GM20431 (cell line): ENCODE measurements around the gene BNC2.

Experiments used
- in situ Hi-C: fragments of 300-500 bp; cut with MseI, MboI; formaldehyde crosslinking; loops from one replicate; pipeline ENCODE4 v1.15.0; 2020; ENCODE audit warnings: low sequenced_read_pairs; ENCODE audit not compliant: unreplicated experiment

The BNC2 gene

DNA sequence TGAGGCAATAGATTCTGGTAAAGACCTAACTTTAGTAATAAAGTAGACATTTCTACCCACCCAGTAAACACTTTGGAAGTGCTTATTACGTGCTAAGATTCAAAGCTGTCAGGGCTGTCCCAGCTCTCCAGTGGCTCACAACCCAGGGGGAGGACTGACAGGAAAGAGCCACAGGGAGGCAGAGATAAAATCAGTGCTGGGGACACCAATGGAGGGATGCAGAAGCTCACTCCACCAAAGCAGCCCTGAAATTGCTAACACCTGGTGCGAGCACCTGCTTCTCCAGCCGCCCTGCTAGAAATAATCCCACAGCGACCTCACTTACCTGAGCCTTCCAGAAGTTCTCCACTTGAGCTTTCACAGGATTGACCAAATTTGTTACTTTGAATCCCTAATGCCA is 501.0 kb downstream of the BNC2 start:
- in situ Hi-C loops = no loop called here

DNA sequence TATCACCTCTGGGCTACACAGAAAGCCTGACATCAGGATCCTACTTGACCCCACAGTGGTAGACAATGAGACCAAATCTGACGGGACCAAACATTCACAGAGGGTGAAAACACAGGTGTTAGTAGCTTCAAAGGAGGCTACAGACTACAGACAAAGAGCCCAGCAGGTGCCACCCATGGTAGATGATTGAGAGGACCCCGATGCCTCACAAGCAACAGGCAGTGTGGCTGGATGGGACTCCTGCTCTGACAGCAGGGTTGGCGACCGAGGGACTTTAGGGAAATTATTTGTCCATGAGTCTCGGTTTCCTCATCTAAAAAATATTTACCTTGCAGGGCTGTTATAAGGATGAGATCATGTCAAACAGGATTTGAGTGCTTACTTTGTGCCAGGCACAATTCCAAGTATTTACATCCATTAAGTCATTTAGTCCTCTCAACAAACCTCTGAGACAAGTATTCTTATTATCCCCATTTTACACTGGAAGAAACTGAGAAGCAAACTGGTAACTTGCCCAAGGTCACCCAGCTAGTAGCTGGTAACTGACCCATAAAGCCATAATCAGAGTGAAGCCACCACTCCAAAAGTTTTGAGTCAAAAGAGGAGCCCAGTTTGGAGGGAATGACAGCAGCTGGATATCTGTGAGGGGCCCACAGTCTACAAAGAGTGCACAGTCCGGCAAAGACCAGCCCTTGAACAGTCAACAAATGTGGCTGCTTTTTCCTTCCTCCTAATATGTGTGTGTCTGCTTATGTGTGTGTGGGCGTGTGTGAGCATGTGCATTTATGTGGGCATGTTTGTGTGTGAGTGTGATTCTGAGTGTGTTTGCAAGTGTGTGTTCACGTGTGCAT is 502.0 kb downstream of the BNC2 start:
- in situ Hi-C loops = no loop called here

DNA sequence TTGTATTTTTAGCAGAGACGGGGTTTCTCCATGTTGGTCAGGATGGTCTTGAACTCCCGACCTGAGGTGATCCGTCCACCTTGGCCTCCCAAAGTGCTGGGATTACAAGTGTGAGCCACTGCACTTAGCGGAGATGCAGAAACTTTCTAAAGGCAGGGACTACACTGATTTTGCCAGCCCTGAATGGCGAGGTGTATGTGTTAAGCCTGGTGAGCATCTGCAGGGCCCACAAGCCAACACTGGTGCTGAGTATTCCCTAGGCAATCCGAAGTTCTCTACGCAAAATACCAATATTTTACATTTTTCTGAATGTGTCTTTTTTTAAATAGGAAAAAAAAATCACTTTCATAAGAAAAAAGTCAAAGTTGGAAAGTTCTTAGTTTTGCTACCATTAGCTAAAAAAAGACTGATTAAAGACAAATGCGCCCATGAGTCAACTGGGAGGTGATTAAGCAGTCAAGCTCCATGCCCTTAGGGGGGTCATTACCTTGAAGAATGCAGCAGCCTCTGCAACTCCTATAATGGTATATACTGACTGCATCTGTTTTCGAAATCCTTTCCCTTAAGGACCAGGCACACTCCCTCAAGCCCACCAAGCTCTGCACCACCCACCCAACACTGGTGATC is 502.8 kb downstream of the BNC2 start:
- in situ Hi-C loops = no loop called here

DNA sequence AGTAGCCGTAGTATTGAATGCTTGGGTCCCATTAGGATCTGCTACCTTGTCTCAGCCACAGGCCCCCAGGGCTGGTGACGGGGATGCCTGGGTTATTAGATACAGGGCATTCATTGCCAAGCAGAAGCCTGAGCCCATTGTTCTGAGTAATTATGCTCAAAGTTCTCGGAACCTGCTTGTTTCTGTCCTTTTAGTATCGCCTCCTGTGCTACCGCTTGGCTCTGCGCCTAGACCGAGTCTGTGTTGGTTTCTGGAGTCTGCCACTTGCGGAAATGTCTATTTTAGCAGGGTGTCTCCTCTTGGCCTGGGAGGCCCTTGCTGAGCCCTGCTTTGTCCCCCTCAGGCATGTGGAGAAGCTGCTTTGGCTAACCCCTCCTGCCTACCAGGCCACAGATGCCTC is 506.1 kb downstream of the BNC2 start:
- in situ Hi-C loops = no loop called here

DNA sequence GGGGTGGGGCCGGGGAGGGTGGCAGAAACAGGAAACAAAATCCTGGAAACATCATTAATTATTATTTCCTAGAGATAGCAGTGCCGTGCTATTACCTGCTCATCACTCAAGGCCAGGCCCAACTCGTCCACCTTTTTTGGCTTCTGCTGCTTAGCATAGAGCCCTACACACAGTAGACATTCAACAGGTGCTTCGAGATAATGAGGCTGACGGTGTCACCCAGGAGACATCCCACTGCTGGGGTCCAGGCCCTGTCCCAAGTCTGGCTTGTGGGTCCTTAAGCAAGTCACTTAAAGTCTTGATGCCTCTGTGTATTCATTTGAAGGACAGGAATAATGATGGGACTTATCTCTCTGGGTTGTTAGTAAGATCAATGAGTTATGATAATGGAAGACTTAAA is 506.6 kb downstream of the BNC2 start:
- in situ Hi-C loops = no loop called here

DNA sequence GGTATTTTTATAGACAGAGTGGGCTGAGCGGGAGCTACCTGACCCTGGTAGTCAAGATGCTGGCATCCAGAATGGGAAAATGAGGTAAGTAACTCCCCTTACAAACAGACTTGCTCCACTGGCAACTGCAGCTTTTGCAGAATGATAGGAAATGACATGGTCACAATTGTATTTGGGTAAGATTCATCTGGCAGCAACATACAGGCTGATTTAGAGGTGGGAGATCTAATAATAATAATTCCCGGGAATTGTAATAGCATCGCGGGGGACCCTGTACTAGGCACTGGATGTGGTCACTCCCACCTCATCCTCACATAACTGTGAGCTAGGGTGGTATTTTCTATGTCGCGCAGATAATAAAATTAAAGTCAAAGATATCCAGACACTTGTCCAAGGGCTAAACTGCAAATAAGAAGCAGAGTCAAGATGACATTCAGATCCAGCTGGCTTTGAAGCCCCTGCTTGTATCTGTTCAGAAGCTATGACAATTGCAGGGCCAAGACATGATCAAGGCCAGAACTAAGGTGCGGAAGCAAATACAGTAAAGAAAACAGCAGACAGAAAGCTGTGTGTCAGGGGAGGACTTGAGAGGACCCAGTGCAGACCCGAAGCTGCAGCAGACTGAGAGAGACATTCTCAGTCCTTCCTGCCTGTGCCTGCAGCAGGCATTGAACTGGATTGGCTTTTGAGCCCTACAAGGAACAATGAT is 507.2 kb downstream of the BNC2 start:
- in situ Hi-C loops = no loop called here

DNA sequence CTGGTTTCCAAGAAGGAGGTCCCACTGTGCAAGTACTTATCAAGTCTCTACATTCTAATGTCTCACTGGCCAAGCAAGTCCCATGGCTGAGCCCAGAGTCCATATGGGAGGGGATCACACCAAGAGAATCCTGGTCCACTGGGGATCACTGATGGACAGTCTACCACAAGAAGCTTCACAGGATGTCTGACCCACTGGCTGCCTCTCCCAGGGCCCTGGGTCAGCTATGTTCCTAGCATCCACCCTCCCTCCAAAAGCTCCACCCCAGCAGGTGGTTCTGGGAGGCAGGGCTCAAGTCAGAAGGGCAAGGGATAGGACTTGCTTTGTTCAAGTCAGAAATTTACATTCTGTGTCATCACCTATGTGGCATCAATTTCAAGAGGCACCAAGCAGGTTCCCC is 508.5 kb downstream of the BNC2 start:
- in situ Hi-C loops = no loop called here

DNA sequence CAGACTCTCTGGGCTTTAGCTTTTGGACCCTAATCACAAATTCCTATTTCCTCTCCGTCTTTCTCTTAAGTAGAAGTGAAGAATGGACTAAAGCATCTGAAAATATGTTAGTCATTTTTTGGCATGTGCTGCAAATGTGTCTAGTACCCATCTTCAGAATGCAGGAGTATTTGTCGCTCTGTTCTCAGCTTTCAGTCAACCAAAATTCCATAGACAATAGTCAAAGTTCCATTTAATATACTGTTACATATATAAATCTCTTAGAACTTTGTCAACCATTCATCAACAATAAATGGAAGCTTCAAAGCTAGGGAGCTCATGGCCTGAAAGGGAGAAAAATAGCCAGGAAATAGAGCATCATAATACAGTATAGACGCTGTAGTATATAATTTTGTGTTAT is 509.4 kb downstream of the BNC2 start:
- in situ Hi-C loops = no loop called here

DNA sequence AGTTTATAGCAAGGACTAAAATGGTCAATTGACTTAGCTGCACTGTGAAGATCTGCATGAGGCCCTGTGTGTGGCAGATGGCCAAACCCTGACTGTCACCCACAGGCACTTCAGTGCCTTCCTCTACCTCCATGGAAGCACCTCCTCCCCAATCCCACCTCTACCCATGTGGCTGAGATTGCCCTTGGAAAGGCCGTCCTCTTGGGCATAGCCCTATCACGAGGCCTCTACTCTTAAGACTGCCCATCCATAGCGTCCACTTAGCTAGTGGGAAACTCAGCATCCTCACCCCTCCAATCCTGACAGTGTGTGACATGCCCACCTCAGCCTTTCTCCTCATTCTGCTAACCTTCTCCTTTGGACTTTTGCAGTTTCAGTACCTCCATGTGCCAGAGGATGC is 510.2 kb downstream of the BNC2 start:
- in situ Hi-C loops = no loop called here
